HepG2 (cell line): ENCODE measurements around the gene APIP. TPM values are rescaled to one million over a fixed set of nuclear protein-coding genes. Genes with fewer than 3 reads are reported as not detected.

Source experiments
- ATAC-seq: fragments of 200-7000 bp; cut with Tn5 transposase; 3 replicates; pipeline ENCODE4 v1.9.1; 2020; ENCODE audit warnings: mild to moderate bottlenecking, moderate library complexity
- BruUV-seq: library from RNA; stranded (reverse); fragments of 400-500 nt; replicated peaks from 2 replicates; lab custom pipeline; 2021; lab: Mats Ljungman, UMichigan
- CTCF ChIA-PET: fragments of 300-600 bp; formaldehyde crosslinking; extraction: SDS; loops from one replicate; lab custom pipeline; 2021; ENCODE audit warnings: low total read pairs, inconsistent platforms, low intra/inter-chr PET ratio; lab: Yijun Ruan, JAX
- POLR2A ChIA-PET: fragments of 350-600 bp; sonication (Branson Sonifier 250); formaldehyde crosslinking; loops from one replicate; lab custom pipeline; 2020; ENCODE audit warnings: antibody characterized with exemption, inconsistent platforms; lab: Yijun Ruan, JAX
- DNase-seq: peaks from one replicate; pipeline ENCODE4 v3.0.0-alpha.2; 2015; ENCODE audit warnings: low spot score
- FAIRE-seq: peaks from 3 replicates; lab custom pipeline; 2011; peaks lifted over from hg19 to GRCh38; lab: Jason Lieb, UNC
- H2AFZ ChIP-seq: one replicate; pipeline ENCODE4 v1.6.1; 2011; ENCODE audit warnings: low read length, inconsistent platforms
- H3K27ac ChIP-seq: fragments of 300-600 bp; 3 replicates; pipeline ENCODE4 v1.8.0; 2011; ENCODE audit warnings: mixed run types, mild to moderate bottlenecking, mixed read lengths, low read length, inconsistent platforms; ENCODE audit not compliant: insufficient read depth; ENCODE audit errors: extremely low read length
- H3K27me3 ChIP-seq, 2 experiments: fragments of 200-600 bp in 1 of 2; 2 replicates in 1 of 2; 3 replicates in 1 of 2; pipeline versions ENCODE4 v1.6.0 to v1.8.0; 2011; ENCODE audit warnings: low read length in 2 of 2, mild to moderate bottlenecking in 2 of 2, moderate library complexity in 2 of 2, inconsistent platforms in 1 of 2; ENCODE audit not compliant: insufficient read depth in 2 of 2, control insufficient read depth in 1 of 2
- H3K36me3 ChIP-seq, 2 experiments: fragments of 200-600 bp in 1 of 2; replicated peaks in 1 of 2; 2 replicates in 1 of 2; 3 replicates in 1 of 2; pipeline versions ENCODE4 v1.5.1 to v1.8.0; 2011; ENCODE audit warnings: low read length in 2 of 2, inconsistent platforms in 1 of 2; ENCODE audit not compliant: insufficient read depth in 2 of 2, control insufficient read depth in 1 of 2
- H3K4me1 ChIP-seq: 2 replicates; pipeline ENCODE4 v1.5.1; 2012; ENCODE audit warnings: low read length, inconsistent platforms; ENCODE audit not compliant: insufficient read depth
- H3K4me2 ChIP-seq: 2 replicates; pipeline ENCODE4 v1.6.0; 2011; ENCODE audit warnings: low read depth, low read length, inconsistent platforms
- H3K4me3 ChIP-seq, 3 experiments: fragments of 200-600 bp in 1 of 3; sonication (generic), shearing (Covaris generic) in 1 of 3; replicated peaks in 1 of 3; 2 replicates each; pipeline ENCODE4 v1.5.1; 2011 to 2016; ENCODE audit warnings: low read length in 3 of 3, inconsistent platforms in 2 of 3, low read depth in 2 of 3, mild to moderate bottlenecking in 2 of 3, control low read depth in 1 of 3, mixed read lengths in 1 of 3; ENCODE audit not compliant: insufficient read depth in 1 of 3
- H3K79me2 ChIP-seq: one replicate; pipeline ENCODE4 v1.6.1; 2011; ENCODE audit warnings: low read length, inconsistent platforms; ENCODE audit not compliant: insufficient read depth
- H3K9ac ChIP-seq: 2 replicates; pipeline ENCODE4 v1.6.0; 2011; ENCODE audit warnings: mild to moderate bottlenecking, low read depth, low read length, inconsistent platforms; ENCODE audit not compliant: insufficient read depth
- H3K9me3 ChIP-seq: 2 replicates; pipeline ENCODE4 v1.5.1; 2012; ENCODE audit warnings: mild to moderate bottlenecking, low read length
- H4K20me1 ChIP-seq: 2 replicates; pipeline ENCODE4 v1.6.0; 2011; ENCODE audit warnings: inconsistent platforms, mild to moderate bottlenecking, low read length, moderate library complexity; ENCODE audit not compliant: insufficient read depth
- RBAK ChIP-seq: sonication (generic); formaldehyde crosslinking; IDR thresholded peaks from 2 replicates; pipeline ENCODE4 v1.5.1; 2020; ENCODE audit warnings: mild to moderate bottlenecking, missing genetic modification reagents
- SMYD3 ChIP-seq: sonication (generic); formaldehyde crosslinking; IDR thresholded peaks from 2 replicates; pipeline ENCODE4 v1.8.1; 2023; ENCODE audit warnings: mild to moderate bottlenecking, missing genetic modification reagents
- ZNF317 ChIP-seq: sonication (generic); formaldehyde crosslinking; IDR thresholded peaks from 2 replicates; pipeline ENCODE4 v1.5.0; 2020; ENCODE audit warnings: mild to moderate bottlenecking, missing genetic modification reagents
- WGBS: methylation state at CpG from one replicate; pipeline ENCODE4 v1.1.6; 2017; ENCODE audit warnings: low lambda C conversion rate; 5-methylcytosine and 5-hydroxymethylcytosine counted together
- in situ Hi-C: cut with HindIII; loops from 2 replicates; pipeline ENCODE4 v1.10.0; 2017; ENCODE audit warnings: low pct_unique_long_range_greater_than_20kb; ENCODE audit not compliant: extremely low pct_ligation_motif_present
- intact Hi-C: fragments of 100-400 bp; cut with micrococcal nuclease; formaldehyde crosslinking; loops from one replicate; pipeline ENCODE4 v1.10.0; 2022; ENCODE audit not compliant: unreplicated experiment
- polyA plus RNA-seq, 8 experiments: library from polyadenylated mRNA; depleted of rRNA in 3 of 8; stranded (reverse) in 7 of 8; unstranded in 1 of 8; fragments of >200 nt; fragmentation: Illumina TruSeq in 4 of 8; extraction: Trizol in 4 of 8; gene quantifications; 2 replicates each; pipeline versions ENCODE4 v1.2.1 to v1.2.3, GENCODE V29; 2011 to 2016; ENCODE audit warnings: low read depth in 4 of 8, missing spikeins in 1 of 8, mixed read lengths in 1 of 8; ENCODE audit not compliant: insufficient read depth in 1 of 8
- total RNA-seq, 5 experiments: library from RNA; depleted of rRNA; stranded (reverse); fragments of >200 nt; fragmentation: Illumina TruSeq; extraction: Trizol; gene quantifications; 2 replicates each; pipeline ENCODE4 v1.2.3, GENCODE V29; 2016; ENCODE audit warnings: low read depth in 1 of 5

APIP gene
- total and polyA plus RNA-seq, 2 of the 13 experiments (the other 11 are each of a cell fraction or from before 2014, with no cell fraction given), result 16.9 to 31.0 TPM

- Histone ChIP-seq H3K27ac (no peak overlapping the region), H2AFZ (no peak overlapping the region), H3K9me3 (no peaks in the 10 kb centered on the region), H3K9ac (no peak overlapping the region), H3K36me3 (no peaks in the 10 kb centered on the region), H4K20me1 (no peaks in the 10 kb centered on the region), H3K4me3 (no peak overlapping the region), H3K4me1 (peaks cover 15% of the 10 kb centered on the region), H3K27me3 (no peaks in the 10 kb centered on the region), H3K79me2 (no peaks in the 10 kb centered on the region), H3K4me2 (no peak overlapping the region)
- FAIRE-seq, result no peak
- in situ Hi-C loops (no loop called here), intact Hi-C loops (no loop called here)
- no peak for ATAC-seq
- BruUV-seq, result no TSS peak
- no peak for DNase-seq
- ChIA-PET CTCF (no interaction called here), POLR2A (no interaction called here)
- WGBS, result 42% methylated on average over 2 of the region's 2 CpGs
- TF ChIP-seq RBAK (CRISPR knock-in tag), result no peak
- TF ChIP-seq ZNF317 (CRISPR knock-in tag), result peak; percentile 58; the same call in 1 of the 2 replicates
These were observed 53.1 kb downstream of the APIP start for GRCh38 chr11:34863048-34863447.

DNA sequence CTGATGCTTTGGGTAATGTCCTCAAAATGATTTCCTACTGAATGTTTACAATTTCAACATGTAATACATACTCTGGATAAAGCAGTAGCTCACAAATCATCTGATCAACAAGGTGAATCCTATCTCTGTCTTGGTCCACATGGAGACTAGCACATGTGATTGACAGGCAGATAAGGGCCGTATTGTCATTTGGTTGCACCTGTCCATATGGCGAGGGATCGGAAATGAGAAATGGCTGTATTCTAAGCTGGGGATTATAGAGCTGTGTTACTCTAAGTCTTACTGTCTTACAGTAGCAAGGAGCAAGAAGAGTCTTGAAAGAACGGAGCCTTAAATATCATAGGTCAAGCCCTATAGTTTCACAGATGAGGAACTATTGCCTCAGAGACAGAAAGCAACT, 55.7 kb downstream of the APIP start:
- Histone ChIP-seq H2AFZ (no peak overlapping the region), H3K9ac (no peak overlapping the region), H3K27me3 (no peaks in the 10 kb centered on the region), H3K4me2 (no peak overlapping the region), H3K4me3 (no peak overlapping the region), H3K9me3 (no peaks in the 10 kb centered on the region), H3K36me3 (no peaks in the 10 kb centered on the region), H3K27ac (no peak overlapping the region), H3K4me1 (peaks cover 17% of the 10 kb centered on the region), H3K79me2 (no peaks in the 10 kb centered on the region), H4K20me1 (no peaks in the 10 kb centered on the region)
- WGBS, result 81% methylated on average over 4 of the region's 4 CpGs
- DNase-seq (no peak), ATAC-seq (no peak), FAIRE-seq (no peak)
- ChIA-PET CTCF (no interaction called here), POLR2A (no interaction called here)
- intact Hi-C loops (no loop called here), in situ Hi-C loops (no loop called here)
- TF ChIP-seq SMYD3 (CRISPR knock-in tag), result no peak
- BruUV-seq, result no TSS peak
